ENCODE data around the gene TERT. TPM values are rescaled to one million over a fixed set of nuclear protein-coding genes. Genes with fewer than 3 reads are reported as not detected.

Gene TERT
- total and polyA plus RNA-seq, 10 of the 15 experiments (the other 5 are each of a cell fraction or from before 2014, with no cell fraction given) = 0.08 to 21.5 (median 5.0) TPM

GRCh38 chr5:1273745-1274144, 21.1 kb downstream of the TERT start (continued):
- TF ChIP-seq, protein P1, sequence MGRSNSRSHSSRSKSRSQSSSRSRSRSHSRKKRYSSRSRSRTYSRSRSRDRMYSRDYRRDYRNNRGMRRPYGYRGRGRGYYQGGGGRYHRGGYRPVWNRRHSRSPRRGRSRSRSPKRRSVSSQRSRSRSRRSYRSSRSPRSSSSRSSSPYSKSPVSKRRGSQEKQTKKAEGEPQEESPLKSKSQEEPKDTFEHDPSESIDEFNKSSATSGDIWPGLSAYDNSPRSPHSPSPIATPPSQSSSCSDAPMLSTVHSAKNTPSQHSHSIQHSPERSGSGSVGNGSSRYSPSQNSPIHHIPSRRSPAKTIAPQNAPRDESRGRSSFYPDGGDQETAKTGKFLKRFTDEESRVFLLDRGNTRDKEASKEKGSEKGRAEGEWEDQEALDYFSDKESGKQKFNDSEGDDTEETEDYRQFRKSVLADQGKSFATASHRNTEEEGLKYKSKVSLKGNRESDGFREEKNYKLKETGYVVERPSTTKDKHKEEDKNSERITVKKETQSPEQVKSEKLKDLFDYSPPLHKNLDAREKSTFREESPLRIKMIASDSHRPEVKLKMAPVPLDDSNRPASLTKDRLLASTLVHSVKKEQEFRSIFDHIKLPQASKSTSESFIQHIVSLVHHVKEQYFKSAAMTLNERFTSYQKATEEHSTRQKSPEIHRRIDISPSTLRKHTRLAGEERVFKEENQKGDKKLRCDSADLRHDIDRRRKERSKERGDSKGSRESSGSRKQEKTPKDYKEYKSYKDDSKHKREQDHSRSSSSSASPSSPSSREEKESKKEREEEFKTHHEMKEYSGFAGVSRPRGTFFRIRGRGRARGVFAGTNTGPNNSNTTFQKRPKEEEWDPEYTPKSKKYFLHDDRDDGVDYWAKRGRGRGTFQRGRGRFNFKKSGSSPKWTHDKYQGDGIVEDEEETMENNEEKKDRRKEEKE (IDR thresholded peaks at IDR 0.05) = no peak
- TF ChIP-seq, protein P2, sequence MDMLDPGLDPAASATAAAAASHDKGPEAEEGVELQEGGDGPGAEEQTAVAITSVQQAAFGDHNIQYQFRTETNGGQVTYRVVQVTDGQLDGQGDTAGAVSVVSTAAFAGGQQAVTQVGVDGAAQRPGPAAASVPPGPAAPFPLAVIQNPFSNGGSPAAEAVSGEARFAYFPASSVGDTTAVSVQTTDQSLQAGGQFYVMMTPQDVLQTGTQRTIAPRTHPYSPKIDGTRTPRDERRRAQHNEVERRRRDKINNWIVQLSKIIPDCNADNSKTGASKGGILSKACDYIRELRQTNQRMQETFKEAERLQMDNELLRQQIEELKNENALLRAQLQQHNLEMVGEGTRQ (IDR thresholded peaks at IDR 0.05; ENCODE audit: borderline replicate concordance, low read depth, low read length) = no peak
- TF ChIP-seq ZNF217 (IDR thresholded peaks at IDR 0.05) = no peak
- no peak for TF ChIP-seq EGR1 (IDR thresholded peaks at IDR 0.05; ENCODE audit: borderline replicate concordance in 1 of 2, low read depth in 2 of 2, low read length in 2 of 2)
- TF ChIP-seq WRNIP1 (IDR thresholded peaks at IDR 0.05; ENCODE audit: borderline replicate concordance, low read depth, low read length) = no peak
- no peak for TF ChIP-seq ZNF384 (IDR thresholded peaks at IDR 0.05; ENCODE audit: borderline replicate concordance, low read depth, low read length)
- TF ChIP-seq HDAC6 (IDR thresholded peaks at IDR 0.05; ENCODE audit: unreplicated experiment) = no peak
- no peak for TF ChIP-seq RUNX3 (IDR thresholded peaks at IDR 0.05; ENCODE audit: low read length)

DNA sequence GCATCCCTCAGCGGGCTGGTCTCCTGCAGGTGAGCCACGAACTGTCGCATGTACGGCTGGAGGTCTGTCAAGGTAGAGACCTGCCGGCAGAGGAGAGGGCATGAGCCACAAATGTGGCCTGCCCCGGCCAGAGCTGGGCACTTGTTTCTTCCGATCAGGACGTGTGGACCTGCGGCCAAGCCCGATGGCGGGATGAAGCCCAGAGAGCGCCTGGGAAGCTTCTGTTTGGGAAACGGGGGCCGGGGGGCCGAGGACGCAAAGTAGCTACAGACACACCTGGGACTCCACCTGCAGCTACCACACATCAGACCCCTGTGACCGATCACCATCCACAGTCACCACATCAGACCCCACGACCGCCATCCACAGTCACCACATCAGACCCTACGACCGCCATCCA, 22.7 kb downstream of the TERT start:
- intact Hi-C loops (cut with micrococcal nuclease; ENCODE audit: unreplicated experiment) = no loop called here
- SMC1A ChIA-PET (ENCODE audit: uncharacterized antibody, unreplicated experiment) = no interaction called here
- Histone ChIP-seq H3K36me3 (ENCODE audit: control insufficient read depth in 2 of 2, insufficient read depth in 2 of 2, low read length in 1 of 2) (peaks cover 0 to 16% of the 10 kb centered on the region in 2 experiments; a peak in 2 of 4 replicates), H3K27me3 (replicated peaks in 1 of 2; ENCODE audit: control insufficient read depth in 2 of 2, insufficient read depth in 2 of 2, low read length in 1 of 2) (no peaks in the 10 kb centered on the region), H3K4me2 (ENCODE audit: control insufficient read depth, insufficient read depth) (no peak overlapping the region), H3K9me3 (replicated peaks; ENCODE audit: control insufficient read depth, insufficient read depth, low read length) (no peaks in the 10 kb centered on the region; the same call in 2 of the 3 replicates), H3K79me2 (ENCODE audit: control insufficient read depth, insufficient read depth, low read length) (no peaks in the 10 kb centered on the region), H3K27ac (ENCODE audit: control insufficient read depth, insufficient read depth) (no peak overlapping the region), H3K4me3 (no peak overlapping the region), H3K9ac (ENCODE audit: control insufficient read depth, insufficient read depth, low read length) (no peak overlapping the region), H2AFZ (ENCODE audit: control insufficient read depth, low read depth, low read length) (no peak overlapping the region), H4K20me1 (ENCODE audit: control insufficient read depth, insufficient read depth) (no peaks in the 10 kb centered on the region; the same call in 1 of the 2 replicates), H3K4me1 (ENCODE audit: control insufficient read depth, insufficient read depth, low read length) (peaks cover 3% of the 10 kb centered on the region; the same call in 1 of the 2 replicates)
- in situ Hi-C loops (cut with MboI) = no loop called here
- no TSS peak for BruUV-seq (replicated peaks)
- 88% methylated on average over 19 of the region's 21 CpGs for WGBS (ENCODE audit: insufficient coverage, insufficient replicate concordance, low lambda C conversion rate, missing lambda C conversion rate)
- ATAC-seq (no peak), FAIRE-seq (no peak), DNase-seq (ENCODE audit: low read depth, low spot score) (no peak)
- POLR2A ChIA-PET = no interaction called here
- RAD21 ChIA-PET (ENCODE audit: unreplicated experiment) = no interaction called here
- CTCF ChIA-PET = no interaction called here
- TF ChIP-seq SP1 (IDR thresholded peaks at IDR 0.05; ENCODE audit: low read depth, low read length) = no peak
- TF ChIP-seq SUZ12 (IDR thresholded peaks at IDR 0.05; ENCODE audit: unreplicated experiment) = no peak
- TF ChIP-seq ZNF384 (IDR thresholded peaks at IDR 0.05; ENCODE audit: borderline replicate concordance, low read depth, low read length) = no peak
- TF ChIP-seq EGR1 (IDR thresholded peaks at IDR 0.05; ENCODE audit: borderline replicate concordance in 1 of 2, low read depth in 2 of 2, low read length in 2 of 2) = no peak
- TF ChIP-seq, protein P3, sequence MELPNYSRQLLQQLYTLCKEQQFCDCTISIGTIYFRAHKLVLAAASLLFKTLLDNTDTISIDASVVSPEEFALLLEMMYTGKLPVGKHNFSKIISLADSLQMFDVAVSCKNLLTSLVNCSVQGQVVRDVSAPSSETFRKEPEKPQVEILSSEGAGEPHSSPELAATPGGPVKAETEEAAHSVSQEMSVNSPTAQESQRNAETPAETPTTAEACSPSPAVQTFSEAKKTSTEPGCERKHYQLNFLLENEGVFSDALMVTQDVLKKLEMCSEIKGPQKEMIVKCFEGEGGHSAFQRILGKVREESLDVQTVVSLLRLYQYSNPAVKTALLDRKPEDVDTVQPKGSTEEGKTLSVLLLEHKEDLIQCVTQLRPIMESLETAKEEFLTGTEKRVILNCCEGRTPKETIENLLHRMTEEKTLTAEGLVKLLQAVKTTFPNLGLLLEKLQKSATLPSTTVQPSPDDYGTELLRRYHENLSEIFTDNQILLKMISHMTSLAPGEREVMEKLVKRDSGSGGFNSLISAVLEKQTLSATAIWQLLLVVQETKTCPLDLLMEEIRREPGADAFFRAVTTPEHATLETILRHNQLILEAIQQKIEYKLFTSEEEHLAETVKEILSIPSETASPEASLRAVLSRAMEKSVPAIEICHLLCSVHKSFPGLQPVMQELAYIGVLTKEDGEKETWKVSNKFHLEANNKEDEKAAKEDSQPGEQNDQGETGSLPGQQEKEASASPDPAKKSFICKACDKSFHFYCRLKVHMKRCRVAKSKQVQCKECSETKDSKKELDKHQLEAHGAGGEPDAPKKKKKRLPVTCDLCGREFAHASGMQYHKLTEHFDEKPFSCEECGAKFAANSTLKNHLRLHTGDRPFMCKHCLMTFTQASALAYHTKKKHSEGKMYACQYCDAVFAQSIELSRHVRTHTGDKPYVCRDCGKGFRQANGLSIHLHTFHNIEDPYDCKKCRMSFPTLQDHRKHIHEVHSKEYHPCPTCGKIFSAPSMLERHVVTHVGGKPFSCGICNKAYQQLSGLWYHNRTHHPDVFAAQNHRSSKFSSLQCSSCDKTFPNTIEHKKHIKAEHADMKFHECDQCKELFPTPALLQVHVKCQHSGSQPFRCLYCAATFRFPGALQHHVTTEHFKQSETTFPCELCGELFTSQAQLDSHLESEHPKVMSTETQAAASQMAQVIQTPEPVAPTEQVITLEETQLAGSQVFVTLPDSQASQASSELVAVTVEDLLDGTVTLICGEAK (IDR thresholded peaks at IDR 0.05; ENCODE audit: borderline replicate concordance) = no peak
- TF ChIP-seq WRNIP1 (IDR thresholded peaks at IDR 0.05; ENCODE audit: borderline replicate concordance, low read depth, low read length) = no peak
- TF ChIP-seq HDGF (IDR thresholded peaks at IDR 0.05) = no peak
- no peak for TF ChIP-seq RUNX3 (IDR thresholded peaks at IDR 0.05; ENCODE audit: low read length)
